ENCODE results near the gene OPTC.
A peak's percentile ranks its signal among the peaks of the same experiment; 100 is the strongest.
"Not testable (repeated sequence)": the region's sequence is repeated elsewhere in the genome, so short reads cannot be mapped to it uniquely, and the experiment has no call there.

Gene OPTC

GRCh38 chr1:203511930-203512329, 18.0 kb downstream of the OPTC start:
- no peak overlapping the region for H3K4me3 ChIP-seq (ENCODE audit: low read depth, low read length)
- no peaks in the 10 kb centered on the region for H3K9me3 ChIP-seq (ENCODE audit: control insufficient read depth, insufficient read depth, low read length)
- H3K27me3 ChIP-seq (ENCODE audit: control insufficient read depth, insufficient read depth, low read length) = peaks cover 39% of the 10 kb centered on the region
- H3K36me3 ChIP-seq (ENCODE audit: control insufficient read depth, insufficient read depth, low read length) = no peaks in the 10 kb centered on the region
- peaks cover 40% of the 10 kb centered on the region for H3K4me1 ChIP-seq (ENCODE audit: control insufficient read depth, insufficient read depth, low read length)
- no peak overlapping the region for H3K9ac ChIP-seq (ENCODE audit: low read depth, low read length)

GRCh38 chr1:203512517-203512847, 18.5 kb downstream of the OPTC start:
- peaks cover 42% of the 10 kb centered on the region for H3K4me1 ChIP-seq (ENCODE audit: control insufficient read depth, insufficient read depth, low read length)
- no peak overlapping the region for H3K9ac ChIP-seq (ENCODE audit: low read depth, low read length)
- H3K27me3 ChIP-seq (ENCODE audit: control insufficient read depth, insufficient read depth, low read length) = peaks cover 45% of the 10 kb centered on the region
- no peak overlapping the region for H3K4me3 ChIP-seq (ENCODE audit: low read depth, low read length)
- no peaks in the 10 kb centered on the region for H3K9me3 ChIP-seq (ENCODE audit: control insufficient read depth, insufficient read depth, low read length)
- no peaks in the 10 kb centered on the region for H3K36me3 ChIP-seq (ENCODE audit: control insufficient read depth, insufficient read depth, low read length)

DNA sequence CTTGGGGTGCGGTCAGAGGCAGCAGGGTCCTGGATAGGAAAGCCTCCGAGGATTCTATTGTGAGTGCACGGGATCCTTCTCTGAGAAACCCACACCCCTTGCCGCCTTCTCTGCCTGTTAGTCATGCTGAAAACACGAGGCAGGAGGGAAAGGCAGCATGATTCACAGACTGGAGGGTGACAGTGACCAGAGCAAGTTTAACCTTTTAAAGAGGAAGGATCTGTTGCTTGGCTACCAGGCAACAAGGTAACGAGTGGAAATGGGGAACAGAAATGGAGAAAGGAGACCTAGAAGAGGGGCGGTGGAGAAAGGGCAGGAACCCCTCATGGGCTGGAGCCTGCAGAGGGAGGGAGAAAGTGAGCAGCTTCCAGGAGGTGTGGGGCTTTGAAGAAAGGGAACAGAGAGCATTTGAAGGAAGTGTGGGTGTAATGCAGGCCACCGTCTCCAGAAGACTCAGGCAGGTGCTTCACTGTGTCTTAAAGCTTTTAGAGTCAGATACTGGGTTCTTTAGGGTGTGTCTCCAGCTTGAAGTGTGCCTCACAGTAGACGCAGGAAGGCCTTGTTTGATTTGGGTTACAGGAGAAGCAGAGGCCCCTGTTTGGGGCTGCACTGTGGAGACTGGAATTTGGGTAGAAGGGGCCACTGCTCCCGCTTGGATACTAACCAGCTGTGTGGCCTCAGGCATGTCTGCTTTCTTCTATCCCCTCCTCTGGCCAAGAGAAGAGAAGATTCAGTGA, 19.1 kb downstream of the OPTC start:
- Histone ChIP-seq H3K36me3 (ENCODE audit: control insufficient read depth, insufficient read depth, low read length) (no peaks in the 10 kb centered on the region), H3K27me3 (ENCODE audit: control insufficient read depth, insufficient read depth, low read length) (peaks cover 50% of the 10 kb centered on the region), H3K9ac (ENCODE audit: low read depth, low read length) (peak overlapping the region; percentile 2), H3K4me1 (ENCODE audit: control insufficient read depth, insufficient read depth, low read length) (peaks cover 41% of the 10 kb centered on the region), H3K4me3 (ENCODE audit: low read depth, low read length) (peak overlapping the region; percentile 1), H3K9me3 (ENCODE audit: control insufficient read depth, insufficient read depth, low read length) (no peaks in the 10 kb centered on the region)

- Histone ChIP-seq H3K4me3 (ENCODE audit: low read depth, low read length) (peak overlapping the region; percentile 15), H3K9ac (ENCODE audit: low read depth, low read length) (peak overlapping the region; percentile 2), H3K4me1 (ENCODE audit: control insufficient read depth, insufficient read depth, low read length) (peaks cover 39% of the 10 kb centered on the region), H3K27me3 (ENCODE audit: control insufficient read depth, insufficient read depth, low read length) (peaks cover 55% of the 10 kb centered on the region), H3K36me3 (ENCODE audit: control insufficient read depth, insufficient read depth, low read length) (no peaks in the 10 kb centered on the region), H3K9me3 (ENCODE audit: control insufficient read depth, insufficient read depth, low read length) (no peaks in the 10 kb centered on the region)
Observed at GRCh38 chr1:203513585-203514031, 19.7 kb downstream of the OPTC start.

DNA sequence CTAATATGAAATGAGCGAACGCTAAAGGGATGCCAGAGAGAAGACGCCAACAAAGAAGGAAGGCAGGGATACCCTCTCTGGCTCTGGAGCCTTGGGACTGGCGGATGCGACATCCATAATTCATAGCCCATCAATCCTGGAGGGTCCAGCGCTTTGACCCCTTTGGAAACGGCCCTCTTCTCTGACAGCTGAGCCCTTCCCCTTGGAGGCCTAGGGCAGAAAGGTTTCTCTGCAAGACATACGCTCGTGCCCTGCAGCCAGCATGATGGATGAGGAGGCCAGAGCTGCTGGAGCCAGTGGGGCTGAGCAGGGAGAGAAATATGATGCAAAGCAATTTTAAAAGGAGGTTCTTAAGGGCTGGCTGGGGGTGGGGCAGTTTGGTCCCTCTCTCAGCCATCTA, 22.2 kb downstream of the OPTC start:
- no peaks in the 10 kb centered on the region for H3K9me3 ChIP-seq (ENCODE audit: control insufficient read depth, insufficient read depth, low read length)
- H3K4me3 ChIP-seq (ENCODE audit: low read depth, low read length) = no peak overlapping the region
- peaks cover 54% of the 10 kb centered on the region for H3K4me1 ChIP-seq (ENCODE audit: control insufficient read depth, insufficient read depth, low read length)
- H3K36me3 ChIP-seq (ENCODE audit: control insufficient read depth, insufficient read depth, low read length) = no peaks in the 10 kb centered on the region
- H3K27me3 ChIP-seq (ENCODE audit: control insufficient read depth, insufficient read depth, low read length) = peaks cover 74% of the 10 kb centered on the region
- H3K9ac ChIP-seq (ENCODE audit: low read depth, low read length) = no peak overlapping the region

- no peak overlapping the region for H3K4me3 ChIP-seq (ENCODE audit: low read depth, low read length)
- H3K9me3 ChIP-seq (ENCODE audit: control insufficient read depth, insufficient read depth, low read length) = no peaks in the 10 kb centered on the region
- H3K27me3 ChIP-seq (ENCODE audit: control insufficient read depth, insufficient read depth, low read length) = peaks cover 80% of the 10 kb centered on the region
- peaks cover 58% of the 10 kb centered on the region for H3K4me1 ChIP-seq (ENCODE audit: control insufficient read depth, insufficient read depth, low read length)
- no peak overlapping the region for H3K9ac ChIP-seq (ENCODE audit: low read depth, low read length)
- no peaks in the 10 kb centered on the region for H3K36me3 ChIP-seq (ENCODE audit: control insufficient read depth, insufficient read depth, low read length)
Observed at GRCh38 chr1:203516906-203517305, 23.0 kb downstream of the OPTC start.

DNA sequence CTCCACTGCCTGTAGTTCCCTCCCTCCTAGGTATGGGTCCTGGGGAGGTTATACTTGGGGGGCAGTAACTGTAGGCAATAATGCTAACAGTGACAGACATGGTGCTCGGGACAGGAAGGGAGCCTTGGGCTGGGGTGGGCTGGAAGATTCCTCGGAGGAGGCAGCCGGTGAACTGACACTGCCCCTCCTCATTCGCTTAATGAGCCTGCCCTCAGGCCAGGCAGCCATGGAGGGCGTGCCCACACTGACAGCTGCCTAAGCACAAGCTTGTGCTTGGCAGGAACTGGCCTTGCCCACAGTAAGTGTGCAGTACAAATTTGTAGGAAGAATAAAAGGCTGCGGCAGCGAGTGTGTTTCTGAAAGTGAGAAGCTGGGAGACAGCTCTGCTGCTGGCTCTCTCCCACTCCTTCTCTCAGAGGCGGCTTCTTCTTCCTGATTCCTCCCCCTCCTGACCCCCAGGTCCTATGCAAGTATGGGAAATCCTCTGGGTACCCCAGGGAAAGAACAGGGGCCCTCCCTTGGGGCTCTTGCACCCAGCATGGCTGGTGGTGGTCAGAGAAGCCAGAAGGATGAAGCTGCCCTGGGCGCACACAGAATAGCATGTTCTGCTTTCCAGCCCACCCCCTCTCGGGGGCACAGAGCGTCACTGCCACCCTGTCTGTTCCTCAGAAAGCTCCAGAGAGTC, 23.6 kb downstream of the OPTC start:
- Histone ChIP-seq H3K9ac (ENCODE audit: low read depth, low read length) (peak overlapping the region; percentile 12), H3K4me3 (ENCODE audit: low read depth, low read length) (no peak overlapping the region), H3K27me3 (ENCODE audit: control insufficient read depth, insufficient read depth, low read length) (peaks cover 74% of the 10 kb centered on the region), H3K4me1 (ENCODE audit: control insufficient read depth, insufficient read depth, low read length) (peaks cover 60% of the 10 kb centered on the region), H3K9me3 (ENCODE audit: control insufficient read depth, insufficient read depth, low read length) (no peaks in the 10 kb centered on the region), H3K36me3 (ENCODE audit: control insufficient read depth, insufficient read depth, low read length) (no peaks in the 10 kb centered on the region)

- Histone ChIP-seq H3K4me1 (ENCODE audit: control insufficient read depth, insufficient read depth, low read length) (peaks cover 58% of the 10 kb centered on the region), H3K27me3 (ENCODE audit: control insufficient read depth, insufficient read depth, low read length) (peaks cover 69% of the 10 kb centered on the region)
- H3K9me3 ChIP-seq (ENCODE audit: control insufficient read depth, insufficient read depth, low read length); H3K36me3 ChIP-seq (ENCODE audit: control insufficient read depth, insufficient read depth, low read length); H3K4me3 ChIP-seq (ENCODE audit: low read depth, low read length); H3K9ac ChIP-seq (ENCODE audit: low read depth, low read length): not testable (repeated sequence)
Observed at GRCh38 chr1:203518139-203518538, 24.2 kb downstream of the OPTC start.

DNA sequence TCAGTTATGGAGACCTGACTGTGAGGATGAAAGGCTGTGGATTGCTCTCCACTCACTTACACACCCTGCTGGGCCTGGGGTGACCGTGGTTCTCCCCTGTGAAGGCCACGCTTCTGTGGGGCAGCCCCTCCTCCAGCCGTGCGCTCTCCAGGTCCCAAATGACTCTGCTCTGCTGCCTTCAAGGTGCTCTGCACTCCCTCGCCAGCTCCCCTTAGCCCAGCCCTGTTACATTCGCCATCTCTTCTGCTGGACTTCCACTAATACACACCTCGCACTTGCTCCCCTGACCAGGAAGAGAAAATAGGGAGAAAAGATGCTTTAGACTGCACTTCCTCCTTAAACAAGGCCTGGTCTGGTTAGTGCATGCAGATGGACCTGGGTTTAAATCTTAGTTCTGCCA, 24.6 kb downstream of the OPTC start:
- H3K27me3 ChIP-seq (ENCODE audit: control insufficient read depth, insufficient read depth, low read length) = peaks cover 65% of the 10 kb centered on the region
- H3K36me3 ChIP-seq (ENCODE audit: control insufficient read depth, insufficient read depth, low read length) = no peaks in the 10 kb centered on the region
- H3K9ac ChIP-seq (ENCODE audit: low read depth, low read length) = no peak overlapping the region
- H3K4me3 ChIP-seq (ENCODE audit: low read depth, low read length) = peak overlapping the region; percentile 23
- no peaks in the 10 kb centered on the region for H3K9me3 ChIP-seq (ENCODE audit: control insufficient read depth, insufficient read depth, low read length)
- peaks cover 54% of the 10 kb centered on the region for H3K4me1 ChIP-seq (ENCODE audit: control insufficient read depth, insufficient read depth, low read length)

DNA sequence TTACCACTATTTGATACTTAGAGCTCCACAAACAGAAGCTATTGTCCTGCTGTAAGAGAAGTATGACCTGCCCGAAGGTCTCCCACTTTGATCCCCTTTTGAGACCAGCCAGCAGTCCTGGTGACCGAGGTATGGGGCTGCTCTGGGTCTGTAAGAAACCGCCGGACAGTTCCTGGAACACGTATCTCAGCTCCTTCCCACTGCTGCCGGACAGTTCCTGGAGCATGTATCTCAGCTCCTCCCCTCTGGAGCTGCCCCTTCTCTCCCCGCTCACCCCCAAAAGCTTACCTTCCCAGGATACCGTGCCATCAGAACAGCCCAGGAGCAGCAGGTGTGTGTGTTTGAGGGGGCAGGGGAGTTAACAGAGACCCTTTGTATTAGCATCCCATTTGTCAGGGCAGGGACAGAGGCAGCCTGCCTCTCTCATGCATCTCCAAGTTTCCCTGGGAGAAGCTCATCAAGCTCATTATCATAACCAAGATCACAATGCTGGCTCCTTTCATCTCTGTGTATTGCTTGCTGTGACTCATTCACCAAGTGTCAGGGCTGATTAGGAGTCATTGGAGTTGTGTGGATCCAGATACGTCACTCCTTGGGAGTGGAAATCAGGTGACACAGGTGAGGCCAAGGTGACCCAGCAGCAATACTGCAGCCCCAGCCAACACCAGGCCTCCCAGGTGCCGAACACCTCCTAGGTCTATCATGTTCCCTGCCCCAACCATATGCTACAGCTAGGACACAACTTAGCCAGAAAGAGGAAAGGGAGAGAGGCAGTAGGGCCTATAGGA, 25.3 kb downstream of the OPTC start:
- Histone ChIP-seq H3K36me3 (ENCODE audit: control insufficient read depth, insufficient read depth, low read length) (no peaks in the 10 kb centered on the region), H3K4me1 (ENCODE audit: control insufficient read depth, insufficient read depth, low read length) (peaks cover 50% of the 10 kb centered on the region), H3K27me3 (ENCODE audit: control insufficient read depth, insufficient read depth, low read length) (peaks cover 62% of the 10 kb centered on the region), H3K9me3 (ENCODE audit: control insufficient read depth, insufficient read depth, low read length) (no peaks in the 10 kb centered on the region), H3K4me3 (ENCODE audit: low read depth, low read length) (peak overlapping the region; percentile 23), H3K9ac (ENCODE audit: low read depth, low read length) (no peak overlapping the region)

- Histone ChIP-seq H3K27me3 (ENCODE audit: control insufficient read depth, insufficient read depth, low read length) (peaks cover 62% of the 10 kb centered on the region), H3K4me1 (ENCODE audit: control insufficient read depth, insufficient read depth, low read length) (peaks cover 53% of the 10 kb centered on the region), H3K36me3 (ENCODE audit: control insufficient read depth, insufficient read depth, low read length) (no peaks in the 10 kb centered on the region), H3K4me3 (ENCODE audit: low read depth, low read length) (peak overlapping the region; percentile 23), H3K9ac (ENCODE audit: low read depth, low read length) (no peak overlapping the region), H3K9me3 (ENCODE audit: control insufficient read depth, insufficient read depth, low read length) (no peaks in the 10 kb centered on the region)
Observed at GRCh38 chr1:203519896-203520295, 25.9 kb downstream of the OPTC start.
